Measurements from ENCODE around the gene NF2.

The NF2 gene

DNA sequence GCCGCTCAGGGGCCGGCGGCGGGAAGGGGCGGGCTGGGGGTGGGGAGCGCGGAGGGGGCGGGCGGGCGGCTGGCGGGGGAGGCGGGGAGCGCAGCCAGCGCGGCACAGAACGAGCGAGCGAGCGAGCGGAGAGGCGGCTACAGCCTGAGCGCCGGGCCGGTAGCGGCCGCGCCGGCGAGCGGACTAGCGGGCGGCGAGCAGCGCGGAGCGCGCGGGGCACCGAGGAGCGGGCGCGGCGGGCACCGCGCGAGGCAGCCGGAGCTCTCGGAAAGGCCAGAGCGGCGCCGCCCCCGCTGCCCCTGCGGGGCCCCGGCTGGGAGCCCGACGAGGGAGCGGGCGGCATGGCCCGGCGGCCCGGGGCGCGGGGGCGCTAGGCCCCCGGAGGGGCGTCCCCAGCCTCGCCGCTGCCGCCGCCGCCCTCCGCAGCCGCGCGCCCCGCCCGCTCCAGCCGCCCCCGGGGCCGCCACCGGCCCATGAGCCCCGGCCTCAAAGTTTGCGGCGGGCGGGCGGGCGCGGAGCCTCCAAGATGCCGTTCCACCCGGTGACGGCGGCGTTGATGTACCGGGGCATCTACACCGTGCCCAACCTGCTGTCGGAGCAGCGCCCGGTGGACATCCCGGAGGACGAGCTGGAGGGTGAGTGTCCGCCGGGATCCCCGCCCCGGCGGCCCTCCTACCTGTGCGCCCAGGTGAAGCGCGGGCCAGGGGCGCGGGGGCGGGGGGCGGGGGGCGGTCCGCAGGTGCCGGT, 116.6 kb downstream of the NF2 start, which contains the start of gene CABP7:
CABP7 (plus strand) TSS at position 105 of the 747 bp plus-strand sequence; CDS start at position 527, 422 bp downstream.
- DNase-seq (ENCODE audit: low read depth, low spot score): no peak

DNA sequence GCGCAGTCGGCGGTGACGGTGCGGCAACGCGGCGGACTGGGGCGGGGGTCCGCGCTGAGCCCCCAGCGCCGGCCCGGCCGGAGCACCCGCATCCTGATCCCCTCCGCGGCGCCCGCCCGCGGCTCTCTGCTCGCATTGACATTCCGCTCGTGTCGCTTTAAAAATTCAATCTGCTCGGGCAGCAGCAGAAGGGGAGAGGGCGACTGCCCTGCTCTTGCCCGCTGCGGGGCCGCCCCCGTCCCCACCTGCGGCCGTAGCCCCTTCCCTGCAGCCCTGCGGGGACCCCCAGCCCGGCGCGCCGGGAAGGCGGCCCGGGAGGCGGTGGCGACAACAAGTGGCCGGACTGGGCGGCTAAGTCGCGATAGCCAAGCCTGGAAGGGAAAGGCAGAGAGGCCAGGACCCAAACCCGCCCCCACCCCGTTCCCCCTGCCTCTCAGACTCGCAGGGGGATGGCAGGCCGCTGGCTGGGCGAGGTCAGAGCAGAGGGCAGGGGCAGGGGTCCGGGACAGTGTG, 117.4 kb downstream of the NF2 start:
- DNase-seq (ENCODE audit: low read depth, low spot score): no peak

DNA sequence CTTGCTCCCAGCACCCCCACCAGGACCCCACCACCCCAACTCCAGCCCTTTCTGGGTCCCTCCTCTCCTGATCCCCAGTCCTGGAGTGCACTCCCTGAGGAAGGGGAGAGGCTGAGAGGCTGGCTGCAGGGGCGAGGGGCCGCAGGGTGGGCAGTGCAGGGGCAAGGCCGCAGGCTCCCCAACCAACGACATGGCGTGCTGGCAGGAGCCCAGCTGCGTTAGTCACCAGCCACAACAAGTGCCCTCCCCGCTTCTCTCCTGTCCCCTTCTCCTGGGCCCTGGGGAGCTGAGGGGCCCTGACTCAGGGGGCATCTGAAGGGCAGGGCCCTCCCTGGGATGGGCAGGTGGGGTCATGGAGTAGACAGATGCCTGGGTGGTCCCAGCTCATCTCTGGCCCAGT, 118.7 kb downstream of the NF2 start:
- no peak for DNase-seq (ENCODE audit: low read depth, low spot score)

DNA sequence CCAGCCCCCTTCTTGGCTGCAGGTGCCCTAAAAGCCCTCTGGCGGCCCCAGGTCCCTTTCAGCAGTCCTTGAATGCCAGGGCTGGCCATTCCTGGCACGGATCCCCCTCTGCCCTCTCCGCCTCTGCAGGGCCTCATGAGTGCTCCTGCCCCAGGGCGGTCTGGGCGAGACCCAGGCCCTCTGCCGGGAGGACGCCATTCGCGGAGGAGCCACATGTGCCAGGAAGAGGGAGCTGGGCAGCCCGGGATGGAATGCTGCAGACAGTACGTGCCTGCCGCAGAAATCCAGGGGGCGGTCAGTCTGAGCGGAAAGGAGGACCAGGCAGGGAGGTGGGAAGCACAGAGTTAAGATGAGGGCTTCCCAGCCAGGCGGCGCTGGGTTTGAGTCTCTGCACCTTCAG, 119.2 kb downstream of the NF2 start:
- no peak for DNase-seq (ENCODE audit: low read depth, low spot score)

DNA sequence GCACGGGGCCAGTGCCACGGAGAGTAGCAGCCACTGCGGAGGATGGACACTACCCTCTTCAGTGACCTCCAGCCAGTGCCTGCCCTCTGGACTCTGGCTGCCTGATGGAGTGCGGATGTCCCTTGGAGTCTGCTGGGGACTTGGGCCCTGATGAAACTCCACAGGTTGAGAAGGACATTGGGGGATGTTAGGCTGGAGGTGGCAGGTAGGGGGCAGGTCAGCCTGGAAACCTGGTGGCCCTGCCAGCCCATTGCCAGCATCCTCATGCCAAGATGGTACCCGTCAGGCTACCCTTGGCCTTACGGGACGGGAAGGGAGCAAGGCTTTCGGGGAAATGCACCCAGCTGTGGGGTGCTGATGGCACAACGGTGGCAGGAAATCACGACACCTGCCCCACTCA, 120.3 kb downstream of the NF2 start:
- DNase-seq (ENCODE audit: low read depth, low spot score): no peak

DNA sequence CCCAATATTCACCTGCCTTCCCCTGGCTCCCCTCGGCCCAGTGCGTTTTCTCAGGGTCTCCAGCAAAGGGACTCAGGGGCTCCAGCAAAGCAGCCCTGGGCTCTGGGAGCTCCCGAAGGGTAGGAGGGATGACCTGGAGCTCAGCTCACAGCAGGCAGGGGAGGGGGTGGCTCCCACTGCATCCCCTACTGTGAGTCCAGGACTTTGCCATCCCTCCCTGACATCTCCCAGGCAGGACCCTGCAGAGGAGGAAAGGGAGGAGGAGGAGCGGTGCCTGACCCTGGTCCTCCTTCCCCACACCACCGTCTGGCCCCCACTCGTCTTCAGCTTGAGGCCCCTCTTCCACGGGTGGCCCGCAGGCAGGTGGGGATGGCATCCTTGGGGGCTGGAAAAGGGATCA, 121.4 kb downstream of the NF2 start:
- DNase-seq (ENCODE audit: low read depth, low spot score): no peak

DNA sequence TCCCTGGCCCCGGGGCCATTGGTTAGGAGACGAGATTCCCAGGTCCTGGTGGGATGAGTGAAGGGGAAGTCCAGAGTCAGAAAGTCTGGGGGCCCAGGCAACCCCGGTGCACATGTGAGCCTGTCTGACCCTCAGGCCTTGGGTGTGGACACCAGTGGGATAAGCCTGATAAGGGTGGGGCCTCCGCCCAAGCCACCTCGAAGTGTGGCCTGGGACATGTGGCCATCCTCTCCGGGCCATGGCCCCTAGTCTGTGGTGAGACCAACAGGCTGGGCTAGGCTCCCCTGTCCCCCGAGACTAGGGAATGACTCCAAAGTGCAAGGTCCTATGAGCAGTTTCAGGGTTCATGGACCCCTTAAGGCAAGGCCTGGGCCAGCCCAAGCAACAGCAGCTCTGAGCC, 122.7 kb downstream of the NF2 start:
- no peak for DNase-seq (ENCODE audit: low read depth, low spot score)

DNA sequence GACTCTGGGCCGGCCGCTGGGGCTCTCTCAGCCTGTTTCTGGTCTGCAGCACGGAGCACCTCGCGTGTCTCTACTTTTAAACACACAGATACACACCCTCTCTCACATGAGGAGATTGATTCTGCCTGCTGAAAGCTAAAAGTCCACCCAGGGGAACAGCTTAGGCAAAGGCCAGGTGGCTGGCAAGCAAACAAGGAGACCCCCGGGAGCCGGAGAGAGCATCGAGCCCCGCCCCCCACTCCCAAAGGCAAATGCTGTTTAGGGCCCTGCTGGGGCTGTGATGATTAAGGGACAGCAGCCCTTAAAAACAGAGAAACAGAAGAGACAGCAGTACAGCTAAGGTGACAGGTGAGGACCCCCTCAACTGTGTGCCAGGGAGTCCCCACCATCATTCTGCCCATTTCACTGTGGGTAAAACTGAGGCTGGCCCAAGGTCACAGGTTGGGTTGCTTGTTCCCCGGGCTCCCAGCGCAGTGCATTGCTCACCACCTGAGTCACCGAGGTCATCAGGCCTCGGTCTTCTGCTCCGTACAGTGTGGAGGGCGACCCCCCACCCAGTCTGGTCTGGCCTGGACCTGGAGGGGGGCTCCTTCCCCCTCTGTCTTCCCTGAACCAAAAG, 123.2 kb downstream of the NF2 start:
- DNase-seq (ENCODE audit: low read depth, low spot score): no peak

DNA sequence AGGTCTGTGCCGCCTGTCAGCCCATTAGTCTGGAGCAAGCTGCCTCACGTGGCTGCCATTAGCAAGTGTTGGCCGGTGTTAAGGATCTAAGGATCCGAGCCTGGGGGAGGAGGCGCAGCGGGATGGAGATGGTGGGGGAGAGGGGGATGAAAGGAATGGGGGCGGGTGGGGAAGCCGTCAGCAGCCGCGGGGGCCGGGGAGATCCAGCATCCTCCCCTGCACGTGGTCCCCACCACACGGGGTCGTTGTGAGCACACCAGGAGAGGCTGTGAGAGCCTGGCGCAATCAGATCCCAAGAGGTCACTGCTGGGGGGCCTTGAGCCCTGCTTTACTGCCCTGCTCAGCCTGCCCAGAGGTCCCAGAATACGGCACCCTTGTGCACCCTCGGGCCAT, 123.7 kb downstream of the NF2 start:
- peak; percentile 79 for DNase-seq (ENCODE audit: low read depth, low spot score)

DNA sequence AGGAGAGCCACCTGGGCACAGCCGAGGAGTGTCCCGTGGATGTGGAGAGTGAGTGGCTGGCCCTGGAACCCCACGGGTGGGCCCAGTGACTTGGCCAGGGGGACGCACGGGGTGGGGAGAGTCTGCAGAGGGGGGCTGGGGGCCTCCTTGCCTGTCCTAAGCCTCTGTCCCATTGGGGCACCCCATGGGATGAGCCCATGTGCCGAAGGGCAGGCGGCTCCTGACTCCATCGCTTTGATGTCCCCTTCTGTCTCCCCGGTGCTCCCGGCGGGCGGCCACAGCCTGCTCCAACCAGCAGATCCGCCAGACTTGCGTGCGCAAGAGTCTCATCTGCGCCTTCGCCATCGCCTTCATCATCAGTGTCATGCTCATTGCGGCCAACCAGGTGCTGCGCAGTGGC, 125.7 kb downstream of the NF2 start:
- DNase-seq (ENCODE audit: low read depth, low spot score): no peak

DNA sequence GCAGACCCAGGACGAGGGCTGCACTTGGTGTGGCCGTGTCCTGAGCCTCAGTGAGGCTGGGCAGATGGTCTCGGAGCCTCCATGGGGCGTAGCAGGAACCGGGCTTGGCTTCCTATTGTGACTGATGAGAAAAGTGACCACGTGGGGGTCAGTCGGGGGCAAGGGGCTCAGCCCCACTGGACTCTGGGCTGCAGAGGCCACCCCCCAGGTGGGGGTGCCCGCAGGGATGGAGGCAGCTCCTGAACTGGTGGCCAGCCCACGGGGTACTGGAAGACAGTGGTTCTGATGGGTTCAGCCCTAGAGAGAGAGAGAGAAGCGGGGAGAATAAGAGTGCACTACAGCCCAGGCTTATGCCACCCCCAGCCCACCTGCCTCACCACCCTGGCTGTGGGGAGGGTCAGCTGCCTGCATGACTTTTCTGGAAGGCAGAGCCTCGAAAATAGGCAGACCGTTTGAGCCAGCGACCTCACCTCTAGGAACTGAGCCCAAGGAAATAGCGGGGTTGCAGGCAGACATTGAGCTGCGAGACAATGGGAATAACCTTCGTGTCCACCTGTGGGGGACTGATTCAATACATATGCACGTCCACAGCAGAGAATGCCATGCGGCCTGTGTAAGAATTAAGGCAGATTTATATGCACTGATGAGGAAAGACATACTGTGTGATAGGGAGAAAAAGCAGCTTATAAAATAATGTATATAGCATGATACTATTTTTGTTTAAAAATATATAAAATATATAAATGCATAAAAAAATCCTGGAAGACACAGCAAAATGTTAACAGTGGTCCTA, 127.8 kb downstream of the NF2 start:
- DNase-seq (ENCODE audit: low read depth, low spot score): no peak

DNA sequence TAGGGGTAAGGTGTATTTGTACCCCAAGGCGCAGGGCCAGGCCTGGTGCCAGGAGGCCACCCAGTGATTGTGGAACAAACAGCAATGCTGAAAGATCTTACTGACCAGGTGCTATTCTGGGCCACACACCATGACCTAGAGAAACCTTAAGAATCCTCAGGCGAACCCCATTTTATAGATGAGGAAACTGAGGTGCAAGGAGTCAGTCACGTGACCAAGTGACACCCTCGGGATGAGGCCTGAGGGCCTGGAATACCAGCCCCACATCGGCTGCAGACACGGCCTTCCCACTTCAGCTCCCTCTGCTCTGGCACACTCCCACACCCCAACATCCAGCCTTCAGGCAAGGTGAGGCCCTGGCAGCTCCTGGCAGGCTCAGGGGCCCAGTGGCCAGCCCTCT, 129.4 kb downstream of the NF2 start:
- DNase-seq (ENCODE audit: low read depth, low spot score): no peak

DNA sequence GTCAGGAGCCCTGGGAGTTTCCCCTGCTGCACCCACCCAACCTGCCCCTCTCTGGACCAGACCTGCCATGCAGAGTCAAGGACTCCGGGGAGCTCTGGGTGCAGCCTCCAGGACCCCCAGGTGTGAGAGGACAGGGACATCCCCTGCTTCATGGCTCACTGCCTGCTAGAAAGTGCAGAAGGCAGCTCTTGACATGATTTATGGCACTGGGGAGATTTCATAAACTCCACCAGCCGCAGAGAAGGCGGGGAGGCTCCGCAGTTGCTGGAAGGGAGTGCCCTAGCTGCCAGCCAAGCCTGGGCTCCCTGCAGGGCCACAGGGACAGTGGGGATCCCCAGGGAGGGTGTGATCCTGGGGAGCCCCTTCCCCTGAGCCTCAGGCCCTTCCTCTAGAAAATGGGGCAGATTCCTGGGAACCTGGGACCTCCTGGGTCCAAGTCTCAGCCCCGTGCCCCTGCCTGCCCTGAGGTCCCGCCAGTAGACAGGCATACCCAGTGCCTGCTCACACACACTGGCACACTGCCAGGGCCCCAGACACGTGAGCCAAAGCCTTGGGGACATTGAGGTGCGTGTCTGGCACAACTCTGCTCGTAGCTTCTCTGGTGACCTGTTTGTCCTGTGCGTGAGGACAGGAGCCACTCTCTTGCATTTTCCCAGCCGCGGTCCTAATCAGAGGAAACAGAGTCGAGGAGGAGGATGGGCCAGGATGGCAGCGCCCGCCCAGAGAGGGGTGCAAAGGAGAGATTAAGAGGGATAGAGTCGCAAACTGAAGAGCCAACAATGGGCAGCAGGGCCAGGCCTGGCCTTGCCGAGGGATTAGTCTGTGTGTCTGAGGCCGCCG, 130.1 kb downstream of the NF2 start:
- DNase-seq (ENCODE audit: low read depth, low spot score): no peak

DNA sequence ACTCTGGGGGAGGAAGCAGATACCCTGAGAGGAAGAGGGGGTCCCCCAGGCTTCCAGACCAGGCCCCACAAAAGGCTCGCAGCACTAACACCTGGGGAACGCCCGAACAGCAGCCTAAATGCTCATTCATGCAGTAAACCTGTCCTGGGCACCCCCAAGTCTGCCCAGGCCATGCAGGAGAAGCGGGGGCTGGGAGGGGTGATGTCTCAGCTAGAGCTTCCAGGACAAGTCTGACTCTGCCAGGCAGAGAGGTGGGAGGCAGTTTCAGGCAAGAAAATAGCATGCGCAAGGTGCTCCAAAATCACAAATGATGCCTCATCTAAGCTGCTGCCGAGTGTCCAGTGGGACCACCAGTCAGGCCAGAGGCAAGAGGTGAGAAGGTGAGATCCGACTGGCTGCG, 131.0 kb downstream of the NF2 start:
- no peak for DNase-seq (ENCODE audit: low read depth, low spot score)

DNA sequence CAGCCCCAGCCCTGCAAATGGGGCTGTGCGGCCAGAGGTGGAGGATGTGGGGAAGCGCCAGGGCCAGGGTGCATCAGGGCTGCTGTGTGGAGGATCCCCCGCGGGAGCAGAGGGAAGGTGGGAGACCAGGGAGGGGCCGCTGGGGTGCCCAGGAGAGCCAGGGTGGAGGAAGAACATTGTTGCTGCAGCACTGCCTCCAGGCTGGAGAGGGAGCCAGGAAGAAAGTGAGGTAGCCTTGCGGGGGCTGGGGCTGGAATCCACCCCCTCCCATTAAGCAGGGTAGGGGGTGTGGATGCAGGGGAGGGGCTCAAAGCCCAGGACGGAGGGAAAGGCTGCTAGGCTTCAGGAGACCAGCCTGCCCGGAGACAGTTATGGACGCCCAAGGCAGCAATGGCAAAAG, 131.4 kb downstream of the NF2 start:
- peak; percentile 58 for DNase-seq (ENCODE audit: low read depth, low spot score)

DNA sequence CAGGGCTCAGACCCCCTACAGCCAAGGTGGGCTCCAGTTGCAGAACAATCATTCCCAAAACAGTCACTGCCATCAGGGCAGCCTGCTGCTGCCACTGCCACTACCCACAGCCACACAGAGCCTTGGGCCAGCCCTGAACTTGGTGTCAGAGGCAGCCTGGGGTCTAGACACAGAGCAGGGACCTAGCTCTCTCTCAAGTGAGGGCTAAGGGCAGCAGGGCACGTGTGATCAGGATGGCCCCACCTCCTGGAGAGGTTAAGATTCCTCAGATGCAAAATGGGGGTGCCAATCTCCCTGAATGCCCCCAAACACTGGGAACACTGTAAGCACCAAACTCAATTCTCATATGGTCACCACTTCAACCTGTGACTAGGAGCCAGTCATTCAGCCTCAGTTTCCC, 132.0 kb downstream of the NF2 start:
- no peak for DNase-seq (ENCODE audit: low read depth, low spot score)

DNA sequence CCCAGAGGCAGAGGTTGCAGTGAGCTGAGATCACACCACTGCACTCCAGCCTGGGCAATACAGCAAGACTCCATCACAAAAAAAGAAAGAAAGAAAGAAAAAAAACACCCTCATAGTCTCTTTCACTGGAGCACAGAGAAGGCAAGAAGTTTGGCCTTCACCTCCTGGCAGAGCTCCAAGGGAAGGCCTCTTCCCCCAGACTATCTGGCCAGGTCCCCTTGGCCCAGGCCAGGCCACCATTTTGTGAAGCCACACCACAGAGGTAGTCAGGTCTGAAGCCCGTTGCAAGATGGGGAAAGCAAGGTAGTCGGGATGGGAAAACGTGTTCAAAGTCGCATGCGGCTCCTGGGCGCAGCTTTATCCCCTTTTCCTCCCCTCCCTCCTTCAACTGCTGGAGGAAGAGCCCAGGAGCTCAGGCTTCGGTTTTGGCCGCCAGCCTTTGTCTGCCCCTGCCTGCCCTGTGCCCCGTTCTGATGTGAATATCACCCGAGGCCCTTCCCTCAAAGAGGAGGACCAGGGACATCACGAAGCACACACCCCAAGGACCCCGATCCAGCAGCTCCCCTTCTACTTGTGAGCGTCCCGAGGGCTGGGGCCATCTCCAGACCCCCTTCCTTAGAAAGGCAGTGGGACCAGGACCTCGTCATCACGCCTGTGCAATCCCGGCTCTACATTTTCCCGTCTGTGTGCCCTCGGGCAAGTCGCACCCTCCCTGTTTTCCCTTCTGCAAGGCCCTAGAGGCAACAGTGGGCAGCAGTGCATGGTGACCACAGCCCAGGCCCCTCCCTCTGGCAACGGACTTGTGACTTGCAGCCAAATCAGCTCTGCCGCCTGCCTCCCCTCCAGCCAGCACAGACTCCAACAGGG, 134.1 kb downstream of the NF2 start:
- no peak for DNase-seq (ENCODE audit: low read depth, low spot score)

DNA sequence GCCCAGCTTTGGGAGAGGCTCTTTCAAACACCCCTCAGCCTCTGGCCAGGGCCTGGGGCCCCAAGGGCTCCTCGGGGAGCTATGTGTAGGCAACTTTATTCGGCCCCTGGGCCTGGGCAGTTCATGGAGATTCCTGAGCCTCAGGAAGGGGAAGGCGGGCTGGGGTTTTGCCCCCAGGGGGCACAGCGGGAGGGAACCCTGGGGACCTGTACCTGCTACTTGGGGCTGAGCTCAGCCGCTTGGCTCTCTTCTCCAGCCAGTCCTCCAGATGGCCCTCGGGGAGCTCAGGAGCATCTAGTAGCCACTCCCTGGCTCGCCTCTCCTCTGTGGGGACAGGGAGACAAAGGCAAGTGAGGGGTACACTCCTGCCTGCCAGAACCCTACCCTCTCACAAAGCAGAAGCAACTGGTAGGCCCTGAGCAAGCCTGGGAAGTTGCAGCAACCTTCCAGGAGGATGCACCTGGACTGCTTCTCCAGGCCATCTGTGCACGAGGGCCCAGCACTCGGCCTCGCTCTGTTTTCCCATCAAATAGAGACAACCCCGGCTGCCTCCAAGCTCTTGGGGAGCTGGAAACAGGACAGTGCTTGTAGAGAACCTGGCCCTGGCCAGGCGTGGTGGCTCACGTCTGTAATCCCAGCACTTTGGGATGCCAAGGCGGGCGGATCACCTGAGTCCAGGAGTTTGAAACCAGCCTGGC, 134.8 kb downstream of the NF2 start:
- DNase-seq (ENCODE audit: low read depth, low spot score): peak; percentile 59

DNA sequence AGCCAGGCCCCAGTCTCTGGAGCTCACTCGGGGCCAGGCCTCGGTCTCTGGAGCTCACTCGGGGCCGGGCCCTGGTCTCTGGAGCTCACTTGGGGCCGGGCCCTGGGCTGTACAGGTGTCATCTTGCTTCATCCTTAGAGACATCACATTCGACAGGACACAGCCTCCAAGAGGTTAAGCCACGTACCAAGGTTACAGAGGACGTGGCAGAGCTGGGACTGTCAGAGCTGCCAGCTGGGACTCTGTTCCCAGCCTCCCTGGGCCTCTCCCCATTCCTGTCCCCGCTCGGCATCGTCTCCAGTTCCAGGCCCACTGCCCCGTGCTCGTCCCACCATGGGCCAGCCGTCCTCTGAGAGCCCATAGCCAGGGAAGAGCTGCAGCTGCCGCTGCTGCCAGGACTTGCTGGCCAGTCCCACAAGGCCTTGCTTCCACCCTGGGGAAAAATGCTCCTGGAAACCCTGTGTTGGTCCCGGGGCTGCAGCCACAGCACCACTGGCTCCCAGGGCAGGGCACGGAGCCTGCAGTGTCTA, 136.0 kb downstream of the NF2 start:
- DNase-seq (ENCODE audit: low read depth, low spot score): no peak

DNA sequence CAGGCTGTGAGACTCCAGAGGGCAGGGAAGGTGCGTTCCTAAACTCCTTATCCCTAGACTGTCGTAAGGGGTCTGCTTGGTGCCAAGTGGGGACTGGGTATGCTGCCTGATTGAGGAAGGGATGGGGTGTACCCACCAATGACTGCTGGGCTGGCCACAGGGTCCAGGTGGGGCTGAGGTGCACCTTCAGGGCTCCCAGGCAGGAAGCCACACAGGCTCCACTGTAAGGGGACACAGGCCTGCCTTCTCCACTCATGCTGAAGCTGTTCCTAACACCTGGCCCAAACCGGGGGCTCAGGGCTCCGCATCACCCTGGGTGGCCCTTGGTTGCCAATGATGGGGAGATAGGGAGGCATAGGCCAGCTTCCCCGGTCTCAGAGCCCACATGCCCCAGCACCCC, 136.8 kb downstream of the NF2 start:
- DNase-seq (ENCODE audit: low read depth, low spot score): no peak

All from ELF-1 (cell line).